Measurements from ENCODE around the gene CAB39.

DNA sequence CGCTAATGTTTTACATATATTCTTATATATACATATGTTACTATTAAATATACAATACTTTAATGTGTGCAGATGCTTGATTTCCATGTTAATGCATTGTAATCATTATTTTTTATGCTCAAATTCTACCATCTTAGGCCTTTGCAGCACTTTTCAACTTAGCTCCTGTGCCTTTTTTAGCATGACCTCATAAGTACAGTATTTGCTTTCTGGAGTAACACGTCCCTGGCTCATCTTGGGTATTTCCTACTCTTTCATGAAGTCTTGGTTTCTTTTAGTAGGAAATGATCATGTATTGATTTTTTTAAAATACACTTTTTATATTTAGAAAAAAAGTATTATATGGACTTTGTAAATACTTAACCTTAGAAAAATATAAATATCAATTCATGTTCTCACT, 36.5 kb downstream of the CAB39 start:
- TF ChIP-seq, protein P1, sequence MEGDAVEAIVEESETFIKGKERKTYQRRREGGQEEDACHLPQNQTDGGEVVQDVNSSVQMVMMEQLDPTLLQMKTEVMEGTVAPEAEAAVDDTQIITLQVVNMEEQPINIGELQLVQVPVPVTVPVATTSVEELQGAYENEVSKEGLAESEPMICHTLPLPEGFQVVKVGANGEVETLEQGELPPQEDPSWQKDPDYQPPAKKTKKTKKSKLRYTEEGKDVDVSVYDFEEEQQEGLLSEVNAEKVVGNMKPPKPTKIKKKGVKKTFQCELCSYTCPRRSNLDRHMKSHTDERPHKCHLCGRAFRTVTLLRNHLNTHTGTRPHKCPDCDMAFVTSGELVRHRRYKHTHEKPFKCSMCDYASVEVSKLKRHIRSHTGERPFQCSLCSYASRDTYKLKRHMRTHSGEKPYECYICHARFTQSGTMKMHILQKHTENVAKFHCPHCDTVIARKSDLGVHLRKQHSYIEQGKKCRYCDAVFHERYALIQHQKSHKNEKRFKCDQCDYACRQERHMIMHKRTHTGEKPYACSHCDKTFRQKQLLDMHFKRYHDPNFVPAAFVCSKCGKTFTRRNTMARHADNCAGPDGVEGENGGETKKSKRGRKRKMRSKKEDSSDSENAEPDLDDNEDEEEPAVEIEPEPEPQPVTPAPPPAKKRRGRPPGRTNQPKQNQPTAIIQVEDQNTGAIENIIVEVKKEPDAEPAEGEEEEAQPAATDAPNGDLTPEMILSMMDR (IDR thresholded peaks at IDR 0.05; ENCODE audit: extremely low read depth in 1 of 2, insufficient read depth in 1 of 2, low read depth in 1 of 2, low read length in 2 of 2) = no peak
- no peak for TF ChIP-seq POLR2A (IDR thresholded peaks at IDR 0.05; ENCODE audit: low read depth, low read length)
- no peak for TF ChIP-seq POLR2AphosphoS5 (IDR thresholded peaks at IDR 0.05; ENCODE audit: insufficient read depth, low read depth, low read length)
- no peak for TF ChIP-seq EZH2 (IDR thresholded peaks at IDR 0.05; ENCODE audit: borderline replicate concordance, low read depth, low read length, severe bottlenecking)

All from endothelial cell of umbilical vein (primary cell).